Measurements from ENCODE around the gene PRRG1. TPM values are rescaled to one million over a fixed set of nuclear protein-coding genes. Genes with fewer than 3 reads are reported as not detected.
A peak's percentile ranks its signal among the peaks of the same experiment; 100 is the strongest.
"Not testable (repeated sequence)": the region's sequence is repeated elsewhere in the genome, so short reads cannot be mapped to it uniquely, and the experiment has no call there.

PRRG1 gene
- 26.1 and 26.6 TPM in 2 replicates for polyA plus RNA-seq (2013)

DNA sequence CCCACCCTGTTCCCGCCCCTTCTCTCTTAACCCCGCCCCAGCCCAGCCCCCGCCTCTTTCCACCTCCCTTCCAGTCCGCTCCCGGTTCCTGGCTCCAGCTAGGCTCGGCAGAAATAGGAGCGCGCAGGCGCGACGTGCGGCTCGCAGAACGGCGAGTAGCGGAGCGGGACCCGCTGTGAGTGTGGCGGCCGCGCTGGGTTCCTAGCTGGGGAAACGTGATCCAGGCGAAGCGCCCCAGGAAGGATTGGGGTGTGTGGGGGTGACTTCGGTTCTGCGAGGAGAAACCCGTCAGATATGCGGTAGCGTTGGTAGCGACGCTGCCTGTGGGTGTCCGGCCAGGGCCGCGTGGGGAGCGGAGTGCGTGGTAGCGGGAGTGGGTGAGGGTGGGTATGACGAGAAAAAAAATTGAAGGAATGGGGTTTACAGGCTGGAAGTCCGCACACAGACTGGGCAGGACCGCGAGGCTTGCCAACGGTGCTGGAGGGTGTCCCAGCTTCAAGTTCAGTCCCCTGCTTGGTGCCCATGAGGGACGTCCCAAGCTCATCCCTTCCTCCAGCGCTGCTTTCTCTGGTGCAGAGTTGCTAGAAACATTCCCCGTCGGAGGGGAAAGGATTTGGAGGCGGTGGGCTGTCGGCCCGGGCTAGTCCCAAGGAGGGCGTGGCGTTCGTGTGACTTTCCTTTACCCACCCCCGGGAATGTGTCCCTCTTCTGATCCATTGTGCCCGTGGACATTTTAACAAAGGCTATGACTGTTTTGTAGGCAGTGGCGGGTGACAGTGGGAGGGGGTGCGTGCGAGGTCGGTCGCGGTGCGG is at the start of gene PRRG1:
TSS of gene PRRG1 (plus strand) at position 144 of the 813 bp plus-strand sequence. CDS start 56,886 bp downstream, outside the sequence.
- peaks cover 4% of the 10 kb centered on the region for H3K79me2 ChIP-seq (ENCODE audit: control insufficient read depth, insufficient read depth, low read length, poor library complexity)
- H3K27ac ChIP-seq (ENCODE audit: low read depth, low read length), result peak within 1 kb of the TSS; percentile 86
- H3K4me2 ChIP-seq (ENCODE audit: low read length), result peak within 1 kb of the TSS; percentile 87
- peak within 1 kb of the TSS; percentile 71 for H3K18ac ChIP-seq (ENCODE audit: low read length)
- peak within 1 kb of the TSS; percentile 31 for H2BK12ac ChIP-seq (ENCODE audit: low read length)
- peak within 1 kb of the TSS; percentile 91 for H3K4me3 ChIP-seq (ENCODE audit: low read depth, low read length)
- peak within 1 kb of the TSS; percentile 14 for H4K12ac ChIP-seq (ENCODE audit: low read depth, low read length)
- no peaks in the 10 kb centered on the region for H3K36me3 ChIP-seq (ENCODE audit: control insufficient read depth in 1 of 2, insufficient read depth in 2 of 2, low read length in 2 of 2)
- no peak within 1 kb of the TSS for H2AK5ac ChIP-seq (ENCODE audit: low read length)
- no peaks in the 10 kb centered on the region for H3K27me3 ChIP-seq (ENCODE audit: insufficient read depth, low read length)
- H3K4ac ChIP-seq (ENCODE audit: low read depth, low read length), result peak within 1 kb of the TSS; percentile 84
- no peak within 1 kb of the TSS for H3K23ac ChIP-seq (ENCODE audit: low read length)
- peak within 1 kb of the TSS; percentile 63 for H4K91ac ChIP-seq (ENCODE audit: low read depth, low read length)
- no CpG with 5 or more reads among the region's 61 CpGs for WGBS (ENCODE audit: extremely low coverage, insufficient coverage, insufficient read length)
- H3K79me1 ChIP-seq (ENCODE audit: low read length), result peaks cover 6% of the 10 kb centered on the region
- H2BK5ac ChIP-seq (ENCODE audit: low read depth, low read length, poor library complexity), result peak within 1 kb of the TSS; percentile 50
- H3K4me1 ChIP-seq (ENCODE audit: control insufficient read depth in 1 of 2, insufficient read depth in 2 of 2, low read length in 2 of 2), result peaks cover 0 to 1% of the 10 kb centered on the region in 2 experiments
- peak within 1 kb of the TSS; percentile 60 for H4K8ac ChIP-seq (ENCODE audit: low read depth, low read length)
- peak; percentile 62 to 80 for DNase-seq
- H3K14ac ChIP-seq (ENCODE audit: low read length), result peak within 1 kb of the TSS; percentile 77
- peak within 1 kb of the TSS; percentile 83 for H3K9ac ChIP-seq (ENCODE audit: low read length)
- H2AFZ ChIP-seq (ENCODE audit: insufficient read depth, low read length, poor library complexity), result peak within 1 kb of the TSS; percentile 45
- H3K9me3 ChIP-seq (ENCODE audit: insufficient read depth, low read depth, low read length), result no peaks in the 10 kb centered on the region
- H2BK120ac ChIP-seq (ENCODE audit: insufficient read depth, low read length, poor library complexity), result peak within 1 kb of the TSS; percentile 72

DNA sequence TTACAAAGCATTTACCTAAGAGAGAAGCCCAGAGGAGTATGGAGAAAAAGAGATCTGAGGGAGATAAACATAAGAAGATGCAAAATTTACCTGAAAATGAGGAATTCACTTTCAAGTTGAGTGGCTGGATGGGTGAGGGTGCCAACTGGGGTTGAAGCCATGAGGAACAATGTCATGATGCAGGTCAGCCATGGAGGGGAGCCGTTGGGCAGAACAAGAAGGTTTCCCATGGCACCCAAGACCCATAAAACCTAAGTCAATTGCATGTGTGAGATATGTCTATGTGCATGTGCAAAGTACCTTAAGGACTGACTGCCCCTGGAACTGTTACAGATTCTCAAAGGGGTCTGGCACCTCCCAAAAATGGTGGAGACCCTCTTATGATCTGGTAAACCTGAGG is 46.6 kb upstream of the PRRG1 start:
- no peak overlapping the region for H2BK5ac ChIP-seq (ENCODE audit: low read depth, low read length, poor library complexity)
- no peaks in the 10 kb centered on the region for H3K36me3 ChIP-seq (ENCODE audit: control insufficient read depth in 1 of 2, insufficient read depth in 2 of 2, low read length in 2 of 2)
- no peaks in the 10 kb centered on the region for H3K79me2 ChIP-seq (ENCODE audit: control insufficient read depth, insufficient read depth, low read length, poor library complexity)
- no peak overlapping the region for H3K4me2 ChIP-seq (ENCODE audit: low read length)
- peak in 1 of 2 donors; percentile 37 for DNase-seq
- H3K4me3 ChIP-seq (ENCODE audit: low read depth, low read length), result no peak overlapping the region
- no peak overlapping the region for H3K18ac ChIP-seq (ENCODE audit: low read length)
- no peak overlapping the region for H3K14ac ChIP-seq (ENCODE audit: low read length)
- no peak overlapping the region for H2AFZ ChIP-seq (ENCODE audit: insufficient read depth, low read length, poor library complexity)
- H2BK120ac ChIP-seq (ENCODE audit: insufficient read depth, low read length, poor library complexity), result no peak overlapping the region
- no peak overlapping the region for H3K9ac ChIP-seq (ENCODE audit: low read length)
- no peaks in the 10 kb centered on the region for H3K79me1 ChIP-seq (ENCODE audit: low read length)
- H2AK5ac ChIP-seq (ENCODE audit: low read length), result no peak overlapping the region
- no peaks in the 10 kb centered on the region for H3K9me3 ChIP-seq (ENCODE audit: insufficient read depth, low read depth, low read length)
- H3K27me3 ChIP-seq (ENCODE audit: insufficient read depth, low read length), result no peaks in the 10 kb centered on the region
- H4K91ac ChIP-seq (ENCODE audit: low read depth, low read length), result no peak overlapping the region
- H4K12ac ChIP-seq (ENCODE audit: low read depth, low read length), result no peak overlapping the region
- H3K23ac ChIP-seq (ENCODE audit: low read length), result no peak overlapping the region
- H3K27ac ChIP-seq (ENCODE audit: low read depth, low read length), result no peak overlapping the region
- H4K8ac ChIP-seq (ENCODE audit: low read depth, low read length), result no peak overlapping the region
- no CpG with 5 or more reads among the region's 1 CpG for WGBS (ENCODE audit: extremely low coverage, insufficient coverage, insufficient read length)
- H3K4ac ChIP-seq (ENCODE audit: low read depth, low read length), result no peak overlapping the region
- H2BK12ac ChIP-seq (ENCODE audit: low read length), result no peak overlapping the region
- H3K4me1 ChIP-seq (ENCODE audit: control insufficient read depth in 1 of 2, insufficient read depth in 2 of 2, low read length in 2 of 2), result no peaks in the 10 kb centered on the region

DNA sequence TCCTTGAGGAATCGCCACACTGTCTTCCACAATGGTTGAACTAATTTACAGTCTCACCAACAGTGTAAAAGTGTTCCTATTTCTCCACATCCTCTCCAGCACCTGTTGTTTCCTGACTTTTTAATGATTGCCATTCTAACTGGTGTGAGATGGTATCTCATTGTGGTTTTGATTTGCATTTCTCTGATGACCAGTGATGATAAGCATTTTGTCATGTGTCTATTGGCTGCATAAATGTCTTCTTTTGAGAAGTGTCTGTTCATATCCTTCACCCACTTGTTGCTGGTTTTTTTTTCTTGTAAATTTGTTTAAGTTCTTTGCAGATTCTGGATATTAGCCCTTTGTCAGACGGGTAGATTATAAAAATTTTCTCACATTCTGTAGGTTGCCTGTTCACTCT is 43.9 kb upstream of the PRRG1 start:
- H3K23ac ChIP-seq (ENCODE audit: low read length); H3K4ac ChIP-seq (ENCODE audit: low read depth, low read length); H4K91ac ChIP-seq (ENCODE audit: low read depth, low read length); H2BK120ac ChIP-seq (ENCODE audit: insufficient read depth, low read length, poor library complexity); H3K4me1 ChIP-seq (ENCODE audit: control insufficient read depth in 1 of 2, insufficient read depth in 2 of 2, low read length in 2 of 2); H3K14ac ChIP-seq (ENCODE audit: low read length); H3K9ac ChIP-seq (ENCODE audit: low read length); H3K4me2 ChIP-seq (ENCODE audit: low read length); H2AK5ac ChIP-seq (ENCODE audit: low read length); H3K9me3 ChIP-seq (ENCODE audit: insufficient read depth, low read depth, low read length); H3K27me3 ChIP-seq (ENCODE audit: insufficient read depth, low read length); H3K79me1 ChIP-seq (ENCODE audit: low read length); H3K36me3 ChIP-seq (ENCODE audit: control insufficient read depth in 1 of 2, insufficient read depth in 2 of 2, low read length in 2 of 2); DNase-seq; H3K18ac ChIP-seq (ENCODE audit: low read length); H2BK12ac ChIP-seq (ENCODE audit: low read length); H2AFZ ChIP-seq (ENCODE audit: insufficient read depth, low read length, poor library complexity); H4K12ac ChIP-seq (ENCODE audit: low read depth, low read length); H2BK5ac ChIP-seq (ENCODE audit: low read depth, low read length, poor library complexity); H3K27ac ChIP-seq (ENCODE audit: low read depth, low read length); H4K8ac ChIP-seq (ENCODE audit: low read depth, low read length); H3K4me3 ChIP-seq (ENCODE audit: low read depth, low read length); H3K79me2 ChIP-seq (ENCODE audit: control insufficient read depth, insufficient read depth, low read length, poor library complexity): not testable (repeated sequence)
- WGBS (ENCODE audit: extremely low coverage, insufficient coverage, insufficient read length), result no CpG with 5 or more reads among the region's 2 CpGs

DNA sequence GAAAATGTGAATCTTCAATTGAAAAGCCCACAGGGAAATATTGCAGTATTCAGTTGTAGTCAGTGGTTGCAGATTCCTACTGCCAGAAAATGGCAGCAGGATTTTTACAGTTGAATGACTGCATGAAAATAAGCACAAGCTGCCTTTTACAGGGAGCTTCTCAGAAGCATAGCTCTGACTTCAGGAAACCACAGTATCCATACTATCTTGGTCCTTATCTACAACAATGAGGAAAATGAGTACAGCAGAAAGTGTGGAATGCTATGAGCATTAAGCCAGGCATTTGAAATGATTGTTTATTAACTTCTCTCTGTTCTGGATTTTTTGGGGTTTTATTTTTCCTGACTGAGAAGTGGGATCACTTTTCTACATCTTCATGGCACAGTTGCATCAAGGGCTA is 34.6 kb upstream of the PRRG1 start:
- Histone ChIP-seq H2BK5ac (ENCODE audit: low read depth, low read length, poor library complexity) (peak overlapping the region; percentile 63), H2BK12ac (ENCODE audit: low read length) (peak overlapping the region; percentile 95), H2AFZ (ENCODE audit: insufficient read depth, low read length, poor library complexity) (no peak overlapping the region), H3K27me3 (ENCODE audit: insufficient read depth, low read length) (no peaks in the 10 kb centered on the region), H4K91ac (ENCODE audit: low read depth, low read length) (peak overlapping the region; percentile 68), H3K4me1 (ENCODE audit: control insufficient read depth in 1 of 2, insufficient read depth in 2 of 2, low read length in 2 of 2) (peaks cover 3 to 10% of the 10 kb centered on the region in 2 experiments), H3K23ac (ENCODE audit: low read length) (no peak overlapping the region), H3K79me1 (ENCODE audit: low read length) (peaks cover 17% of the 10 kb centered on the region), H3K4me3 (ENCODE audit: low read depth, low read length) (no peak overlapping the region), H3K79me2 (ENCODE audit: control insufficient read depth, insufficient read depth, low read length, poor library complexity) (no peaks in the 10 kb centered on the region), H3K27ac (ENCODE audit: low read depth, low read length) (peak overlapping the region; percentile 52), H3K14ac (ENCODE audit: low read length) (no peak overlapping the region), H4K8ac (ENCODE audit: low read depth, low read length) (peak overlapping the region; percentile 77), H2BK120ac (ENCODE audit: insufficient read depth, low read length, poor library complexity) (peak overlapping the region; percentile 95), H3K18ac (ENCODE audit: low read length) (no peak overlapping the region), H3K4me2 (ENCODE audit: low read length) (no peak overlapping the region), H3K36me3 (ENCODE audit: control insufficient read depth in 1 of 2, insufficient read depth in 2 of 2, low read length in 2 of 2) (no peaks in the 10 kb centered on the region), H4K12ac (ENCODE audit: low read depth, low read length) (no peak overlapping the region), H3K9ac (ENCODE audit: low read length) (no peak overlapping the region), H3K4ac (ENCODE audit: low read depth, low read length) (no peak overlapping the region), H2AK5ac (ENCODE audit: low read length) (no peak overlapping the region), H3K9me3 (ENCODE audit: insufficient read depth, low read depth, low read length) (no peaks in the 10 kb centered on the region)
- DNase-seq, result peak; percentile 6 to 75
